ENCODE measurements around the gene SPINT2. TPM values are rescaled to one million over a fixed set of nuclear protein-coding genes. Genes with fewer than 3 reads are reported as not detected.

The SPINT2 gene
- total and polyA plus RNA-seq, 2 of the 13 experiments (the other 11 are each of a cell fraction or from before 2014, with no cell fraction given): 0.31 to 0.77 TPM

DNA sequence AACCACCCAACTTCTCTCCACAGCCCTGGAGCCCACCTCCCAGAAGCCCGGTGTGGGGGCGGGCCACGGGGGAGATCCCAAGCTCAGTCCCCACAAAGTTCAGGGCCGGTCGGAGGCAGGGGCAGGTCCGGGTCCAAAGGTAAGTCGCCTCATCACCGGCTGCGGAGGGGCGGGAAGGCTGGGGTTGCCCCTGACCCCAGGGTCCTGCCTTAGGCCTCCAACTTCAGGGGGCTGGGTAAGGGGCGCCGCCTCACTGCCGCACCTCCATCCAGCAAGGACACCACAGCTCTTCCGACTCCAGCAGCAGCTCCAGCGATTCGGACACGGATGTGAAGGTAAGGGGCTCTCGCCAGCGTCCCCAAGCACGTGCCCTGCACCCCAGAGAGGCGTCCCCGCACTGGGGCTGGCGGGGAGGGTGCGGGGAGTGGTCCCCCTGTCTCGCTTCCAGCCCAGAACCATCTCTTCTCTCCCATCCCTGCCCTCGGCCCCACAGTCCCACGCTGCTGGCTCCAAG, 40.0 kb downstream of the SPINT2 start (continued):
- TF ChIP-seq SSRP1 (CRISPR knock-in tag; IDR thresholded peaks at IDR 0.05) (no peak), RFX3 (CRISPR knock-in tag; IDR thresholded peaks at IDR 0.05) (no peak), BORCS8-MEF2B (CRISPR knock-in tag; IDR thresholded peaks at IDR 0.05) (no peak), ZNF615 (CRISPR knock-in tag; IDR thresholded peaks at IDR 0.05; ENCODE audit: borderline replicate concordance) (no peak), HNRNPL (IDR thresholded peaks at IDR 0.05; ENCODE audit: low read depth, low read length) (no peak), NFKB2 (CRISPR knock-in tag; IDR thresholded peaks at IDR 0.05; ENCODE audit: borderline replicate concordance) (no peak), SMAD3 (CRISPR knock-in tag; IDR thresholded peaks at IDR 0.05) (no peak), KLF13 (CRISPR knock-in tag; IDR thresholded peaks at IDR 0.05) (no peak), SAFB2 (CRISPR knock-in tag; IDR thresholded peaks at IDR 0.05; ENCODE audit: borderline replicate concordance, low read depth) (no peak), ZNF343 (CRISPR knock-in tag; IDR thresholded peaks at IDR 0.05) (no peak), ZFP36L1 (CRISPR knock-in tag; IDR thresholded peaks at IDR 0.05) (no peak), ZNF546 (CRISPR knock-in tag; conservative IDR thresholded peaks at IDR 0.05) (no peak), FOSL2 (CRISPR knock-in tag; IDR thresholded peaks at IDR 0.05) (no peak), PCBP1 (IDR thresholded peaks at IDR 0.05; ENCODE audit: borderline replicate concordance, low read depth, low read length) (peak; percentile 21; the same call in 1 of the 2 replicates), TGIF2 (CRISPR knock-in tag; IDR thresholded peaks at IDR 0.05) (no peak), ZNF44 (CRISPR knock-in tag; IDR thresholded peaks at IDR 0.05) (no peak), RBAK (CRISPR knock-in tag; IDR thresholded peaks at IDR 0.05) (no peak), ZNF30 (CRISPR knock-in tag; IDR thresholded peaks at IDR 0.05) (no peak)
- TF ChIP-seq, protein P1, sequence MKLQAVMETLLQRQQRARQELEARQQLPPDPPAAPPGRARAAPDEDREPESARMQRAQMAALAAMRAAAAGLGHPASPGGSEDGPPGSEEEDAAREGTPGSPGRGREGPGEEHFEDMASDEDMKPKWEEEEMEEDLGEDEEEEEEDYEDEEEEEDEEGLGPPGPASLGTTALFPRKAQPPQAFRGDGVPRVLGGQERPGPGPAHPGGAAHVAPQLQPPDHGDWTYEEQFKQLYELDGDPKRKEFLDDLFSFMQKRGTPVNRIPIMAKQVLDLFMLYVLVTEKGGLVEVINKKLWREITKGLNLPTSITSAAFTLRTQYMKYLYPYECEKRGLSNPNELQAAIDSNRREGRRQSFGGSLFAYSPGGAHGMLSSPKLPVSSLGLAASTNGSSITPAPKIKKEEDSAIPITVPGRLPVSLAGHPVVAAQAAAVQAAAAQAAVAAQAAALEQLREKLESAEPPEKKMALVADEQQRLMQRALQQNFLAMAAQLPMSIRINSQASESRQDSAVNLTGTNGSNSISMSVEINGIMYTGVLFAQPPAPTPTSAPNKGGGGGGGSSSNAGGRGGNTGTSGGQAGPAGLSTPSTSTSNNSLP (IDR thresholded peaks at IDR 0.05; ENCODE audit: low read depth, low read length): no peak
- TF ChIP-seq, protein P2, sequence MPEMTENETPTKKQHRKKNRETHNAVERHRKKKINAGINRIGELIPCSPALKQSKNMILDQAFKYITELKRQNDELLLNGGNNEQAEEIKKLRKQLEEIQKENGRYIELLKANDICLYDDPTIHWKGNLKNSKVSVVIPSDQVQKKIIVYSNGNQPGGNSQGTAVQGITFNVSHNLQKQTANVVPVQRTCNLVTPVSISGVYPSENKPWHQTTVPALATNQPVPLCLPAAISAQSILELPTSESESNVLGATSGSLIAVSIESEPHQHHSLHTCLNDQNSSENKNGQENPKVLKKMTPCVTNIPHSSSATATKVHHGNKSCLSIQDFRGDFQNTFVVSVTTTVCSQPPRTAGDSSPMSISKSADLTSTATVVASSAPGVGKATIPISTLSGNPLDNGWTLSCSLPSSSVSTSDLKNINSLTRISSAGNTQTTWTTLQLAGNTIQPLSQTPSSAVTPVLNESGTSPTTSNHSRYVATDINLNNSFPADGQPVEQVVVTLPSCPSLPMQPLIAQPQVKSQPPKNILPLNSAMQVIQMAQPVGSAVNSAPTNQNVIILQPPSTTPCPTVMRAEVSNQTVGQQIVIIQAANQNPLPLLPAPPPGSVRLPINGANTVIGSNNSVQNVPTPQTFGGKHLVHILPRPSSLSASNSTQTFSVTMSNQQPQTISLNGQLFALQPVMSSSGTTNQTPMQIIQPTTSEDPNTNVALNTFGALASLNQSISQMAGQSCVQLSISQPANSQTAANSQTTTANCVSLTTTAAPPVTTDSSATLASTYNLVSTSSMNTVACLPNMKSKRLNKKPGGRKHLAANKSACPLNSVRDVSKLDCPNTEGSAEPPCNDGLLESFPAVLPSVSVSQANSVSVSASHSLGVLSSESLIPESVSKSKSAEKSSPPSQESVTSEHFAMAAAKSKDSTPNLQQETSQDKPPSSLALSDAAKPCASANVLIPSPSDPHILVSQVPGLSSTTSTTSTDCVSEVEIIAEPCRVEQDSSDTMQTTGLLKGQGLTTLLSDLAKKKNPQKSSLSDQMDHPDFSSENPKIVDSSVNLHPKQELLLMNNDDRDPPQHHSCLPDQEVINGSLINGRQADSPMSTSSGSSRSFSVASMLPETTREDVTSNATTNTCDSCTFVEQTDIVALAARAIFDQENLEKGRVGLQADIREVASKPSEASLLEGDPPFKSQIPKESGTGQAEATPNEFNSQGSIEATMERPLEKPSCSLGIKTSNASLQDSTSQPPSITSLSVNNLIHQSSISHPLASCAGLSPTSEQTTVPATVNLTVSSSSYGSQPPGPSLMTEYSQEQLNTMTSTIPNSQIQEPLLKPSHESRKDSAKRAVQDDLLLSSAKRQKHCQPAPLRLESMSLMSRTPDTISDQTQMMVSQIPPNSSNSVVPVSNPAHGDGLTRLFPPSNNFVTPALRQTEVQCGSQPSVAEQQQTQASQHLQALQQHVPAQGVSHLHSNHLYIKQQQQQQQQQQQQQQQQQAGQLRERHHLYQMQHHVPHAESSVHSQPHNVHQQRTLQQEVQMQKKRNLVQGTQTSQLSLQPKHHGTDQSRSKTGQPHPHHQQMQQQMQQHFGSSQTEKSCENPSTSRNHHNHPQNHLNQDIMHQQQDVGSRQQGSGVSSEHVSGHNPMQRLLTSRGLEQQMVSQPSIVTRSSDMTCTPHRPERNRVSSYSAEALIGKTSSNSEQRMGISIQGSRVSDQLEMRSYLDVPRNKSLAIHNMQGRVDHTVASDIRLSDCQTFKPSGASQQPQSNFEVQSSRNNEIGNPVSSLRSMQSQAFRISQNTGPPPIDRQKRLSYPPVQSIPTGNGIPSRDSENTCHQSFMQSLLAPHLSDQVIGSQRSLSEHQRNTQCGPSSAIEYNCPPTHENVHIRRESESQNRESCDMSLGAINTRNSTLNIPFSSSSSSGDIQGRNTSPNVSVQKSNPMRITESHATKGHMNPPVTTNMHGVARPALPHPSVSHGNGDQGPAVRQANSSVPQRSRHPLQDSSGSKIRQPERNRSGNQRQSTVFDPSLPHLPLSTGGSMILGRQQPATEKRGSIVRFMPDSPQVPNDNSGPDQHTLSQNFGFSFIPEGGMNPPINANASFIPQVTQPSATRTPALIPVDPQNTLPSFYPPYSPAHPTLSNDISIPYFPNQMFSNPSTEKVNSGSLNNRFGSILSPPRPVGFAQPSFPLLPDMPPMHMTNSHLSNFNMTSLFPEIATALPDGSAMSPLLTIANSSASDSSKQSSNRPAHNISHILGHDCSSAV (CRISPR knock-in tag; IDR thresholded peaks at IDR 0.05; ENCODE audit: borderline replicate concordance): no peak
- TF ChIP-seq, protein P3, sequence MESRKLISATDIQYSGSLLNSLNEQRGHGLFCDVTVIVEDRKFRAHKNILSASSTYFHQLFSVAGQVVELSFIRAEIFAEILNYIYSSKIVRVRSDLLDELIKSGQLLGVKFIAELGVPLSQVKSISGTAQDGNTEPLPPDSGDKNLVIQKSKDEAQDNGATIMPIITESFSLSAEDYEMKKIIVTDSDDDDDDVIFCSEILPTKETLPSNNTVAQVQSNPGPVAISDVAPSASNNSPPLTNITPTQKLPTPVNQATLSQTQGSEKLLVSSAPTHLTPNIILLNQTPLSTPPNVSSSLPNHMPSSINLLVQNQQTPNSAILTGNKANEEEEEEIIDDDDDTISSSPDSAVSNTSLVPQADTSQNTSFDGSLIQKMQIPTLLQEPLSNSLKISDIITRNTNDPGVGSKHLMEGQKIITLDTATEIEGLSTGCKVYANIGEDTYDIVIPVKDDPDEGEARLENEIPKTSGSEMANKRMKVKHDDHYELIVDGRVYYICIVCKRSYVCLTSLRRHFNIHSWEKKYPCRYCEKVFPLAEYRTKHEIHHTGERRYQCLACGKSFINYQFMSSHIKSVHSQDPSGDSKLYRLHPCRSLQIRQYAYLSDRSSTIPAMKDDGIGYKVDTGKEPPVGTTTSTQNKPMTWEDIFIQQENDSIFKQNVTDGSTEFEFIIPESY (CRISPR knock-in tag; IDR thresholded peaks at IDR 0.05): no peak
